ENCODE data around the gene ACSL3.
"Not testable (repeated sequence)": the region's sequence is repeated elsewhere in the genome, so short reads cannot be mapped to it uniquely, and the experiment has no call there.

ACSL3 gene

GRCh38 chr2:222915092-222915957 lies 54.5 kb downstream of the ACSL3 start:
- DNase-seq, result no peak

GRCh38 chr2:222916229-222917197 lies 55.7 kb downstream of the ACSL3 start:
- DNase-seq, result no peak

- not testable (repeated sequence) for DNase-seq
Observed at GRCh38 chr2:222917212-222917611, 56.4 kb downstream of the ACSL3 start.

- no peak for DNase-seq
Observed at GRCh38 chr2:222919841-222920526, 59.1 kb downstream of the ACSL3 start.

GRCh38 chr2:222920657-222921186 lies 59.9 kb downstream of the ACSL3 start:
- DNase-seq, result no peak

GRCh38 chr2:222922019-222922800 lies 61.4 kb downstream of the ACSL3 start:
- DNase-seq, result no peak

- DNase-seq, result no peak
Observed at GRCh38 chr2:222926915-222927314, 66.1 kb downstream of the ACSL3 start.

- no peak for DNase-seq
Observed at GRCh38 chr2:222927600-222927999, 66.8 kb downstream of the ACSL3 start.

GRCh38 chr2:222928335-222928734 lies 67.5 kb downstream of the ACSL3 start:
- no peak for DNase-seq

GRCh38 chr2:222930862-222931261 lies 70.0 kb downstream of the ACSL3 start:
- no peak for DNase-seq

GRCh38 chr2:222931659-222932058 lies 70.8 kb downstream of the ACSL3 start:
- DNase-seq, result no peak

- DNase-seq, result no peak
Observed at GRCh38 chr2:222933458-222933857, 72.6 kb downstream of the ACSL3 start.

- no peak for DNase-seq
Observed at GRCh38 chr2:222935688-222936298, 75.0 kb downstream of the ACSL3 start.

GRCh38 chr2:222936705-222937104 lies 75.9 kb downstream of the ACSL3 start:
- no peak for DNase-seq

- no peak for DNase-seq
Observed at GRCh38 chr2:222938327-222938726, 77.5 kb downstream of the ACSL3 start.

- no peak for DNase-seq
Observed at GRCh38 chr2:222939208-222939856, 78.5 kb downstream of the ACSL3 start.

- no peak for DNase-seq
Observed at GRCh38 chr2:222939979-222940378, 79.1 kb downstream of the ACSL3 start.

- DNase-seq, result no peak
Observed at GRCh38 chr2:222941510-222942032, 80.7 kb downstream of the ACSL3 start.

- no peak for DNase-seq
Observed at GRCh38 chr2:222942561-222942960, 81.7 kb downstream of the ACSL3 start.

GRCh38 chr2:222942977-222943376 lies 82.1 kb downstream of the ACSL3 start:
- no peak for DNase-seq

- DNase-seq, result no peak
Observed at GRCh38 chr2:222943820-222944219, 83.0 kb downstream of the ACSL3 start.
